Stimulated activated CD8-positive, alpha-beta memory T cell treated with anti-CD3 and anti-CD28 coated beads, Interleukin-12 subunit alpha, Interleukin-12 subunit beta, amount 100 ng/mL, for 24 hours (primary cell): Measurements from ENCODE around the gene RAP1GAP2.

Experiments used
- DNase-seq: peaks from one replicate; pipeline ENCODE4 v3.0.0-alpha.2; 2020; ENCODE audit errors: extremely low read depth

RAP1GAP2 gene

GRCh38 chr17:2786176-2786881 is 9.9 kb upstream of the RAP1GAP2 start:
- DNase-seq = peak; percentile 65

- DNase-seq = no peak
Observed at GRCh38 chr17:2789700-2790099, 6.5 kb upstream of the RAP1GAP2 start.

DNA sequence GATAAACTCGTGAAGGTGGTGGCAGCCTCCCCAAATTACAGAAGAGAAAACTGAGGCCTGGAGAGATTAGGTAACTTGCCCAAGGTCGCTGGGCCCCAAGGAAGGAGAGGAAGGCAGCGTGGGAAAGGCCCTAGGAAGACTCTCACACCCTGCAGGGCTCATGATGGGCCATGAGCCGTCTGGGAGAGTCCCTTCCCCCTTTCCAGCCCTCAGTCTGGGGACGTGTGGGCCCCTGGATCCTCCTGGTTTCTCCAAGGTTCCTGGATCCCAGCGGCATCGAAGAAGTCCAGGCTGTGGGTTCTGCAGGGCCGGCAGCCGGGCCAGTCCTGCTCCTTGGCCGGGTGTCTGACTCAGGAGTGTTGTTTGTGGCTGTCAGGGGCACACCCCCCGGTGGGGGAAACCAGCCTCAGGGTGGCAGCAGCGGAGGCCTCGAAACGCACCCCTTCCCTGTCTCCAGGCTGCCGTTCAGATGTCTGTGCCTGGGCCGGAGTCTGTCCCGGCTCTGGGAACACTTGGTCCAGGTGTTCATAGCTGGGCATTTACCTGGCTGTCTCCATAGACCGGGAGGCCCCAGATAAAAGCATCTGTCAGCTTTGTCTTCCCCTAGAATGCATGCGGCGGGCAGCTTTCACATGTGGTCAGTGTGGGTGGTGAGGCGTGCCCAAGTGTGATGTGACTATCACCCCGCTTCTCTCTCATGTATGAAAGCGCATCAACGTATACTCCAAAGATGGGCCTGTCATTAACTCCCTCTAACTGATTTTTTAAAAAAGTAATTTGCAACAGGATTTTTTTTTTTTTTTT is 3.7 kb upstream of the RAP1GAP2 start:
- DNase-seq = peak; percentile 51

DNA sequence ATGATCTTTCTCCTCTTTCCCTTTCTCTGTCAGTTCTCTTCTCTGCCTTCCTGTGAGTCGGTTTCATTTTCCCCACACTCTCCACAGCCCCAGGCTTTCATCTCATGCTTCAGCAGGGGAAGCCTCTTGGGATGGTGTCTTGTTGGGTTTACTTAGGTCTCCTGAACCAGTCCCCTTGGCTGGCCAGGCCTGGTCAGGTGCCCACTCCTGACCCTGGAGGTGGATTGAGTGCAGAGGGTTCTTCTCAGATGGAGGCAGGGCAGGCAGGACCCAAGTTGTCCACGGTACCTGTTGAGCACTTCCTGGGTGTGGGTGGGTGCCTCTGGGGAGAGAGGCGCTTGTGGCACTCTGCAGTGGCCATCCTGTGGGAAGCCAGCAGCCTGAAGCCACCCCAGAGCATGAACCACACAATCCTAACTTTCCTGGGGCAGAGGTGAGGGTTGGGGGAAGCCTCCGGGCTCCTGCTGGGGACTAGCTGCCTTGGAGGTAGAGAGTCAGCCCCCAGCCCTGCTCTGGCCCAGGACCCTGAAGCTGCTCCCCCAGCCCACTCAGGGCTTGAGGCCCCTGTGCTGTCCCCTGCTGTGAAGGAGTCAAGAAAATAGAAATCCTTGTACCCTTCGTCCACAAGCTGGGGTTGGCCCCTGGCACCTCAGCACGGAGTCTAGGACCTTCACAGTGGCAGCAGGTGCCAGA is 2.0 kb upstream of the RAP1GAP2 start:
- DNase-seq = no peak

DNA sequence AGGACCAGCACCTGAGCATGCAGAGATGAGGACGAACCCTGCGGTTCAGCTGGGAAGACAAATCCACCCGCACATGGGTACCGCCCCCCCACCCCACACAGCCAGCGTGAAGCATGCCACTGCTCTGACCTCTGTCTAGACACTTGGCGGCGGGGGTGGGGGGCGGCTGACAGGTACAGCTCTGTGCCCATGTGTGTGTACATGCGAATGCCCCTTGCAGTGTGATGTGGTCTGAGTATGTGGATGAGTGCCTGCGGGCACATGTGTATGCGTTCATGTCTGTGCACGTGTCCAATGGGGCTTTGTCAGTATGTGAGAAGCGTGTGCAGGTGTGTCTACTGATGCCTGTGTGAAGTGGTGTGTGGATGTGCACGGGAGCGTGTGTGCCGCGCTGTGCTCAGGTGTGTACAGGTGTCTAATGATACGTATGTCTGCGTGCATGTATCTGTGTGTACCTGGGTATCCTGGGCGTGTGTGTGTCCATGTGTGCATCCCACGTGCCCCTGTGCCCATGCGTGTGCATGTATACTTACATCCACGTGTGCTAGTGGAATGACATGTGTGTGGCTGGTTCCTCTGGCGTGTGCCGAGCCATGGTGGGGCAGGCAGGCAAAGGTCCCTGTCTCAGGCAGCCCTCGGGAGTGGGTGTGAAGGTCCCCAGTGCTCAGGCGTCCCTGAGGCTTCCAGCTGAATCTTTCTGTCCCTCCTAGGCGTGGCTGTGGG is 636 bp upstream of the RAP1GAP2 start:
- DNase-seq = no peak

- no peak for DNase-seq
Observed at GRCh38 chr17:2797226-2797625, 988 bp downstream of the RAP1GAP2 start.

GRCh38 chr17:2797637-2798036 is 1.4 kb downstream of the RAP1GAP2 start:
- no peak for DNase-seq

DNA sequence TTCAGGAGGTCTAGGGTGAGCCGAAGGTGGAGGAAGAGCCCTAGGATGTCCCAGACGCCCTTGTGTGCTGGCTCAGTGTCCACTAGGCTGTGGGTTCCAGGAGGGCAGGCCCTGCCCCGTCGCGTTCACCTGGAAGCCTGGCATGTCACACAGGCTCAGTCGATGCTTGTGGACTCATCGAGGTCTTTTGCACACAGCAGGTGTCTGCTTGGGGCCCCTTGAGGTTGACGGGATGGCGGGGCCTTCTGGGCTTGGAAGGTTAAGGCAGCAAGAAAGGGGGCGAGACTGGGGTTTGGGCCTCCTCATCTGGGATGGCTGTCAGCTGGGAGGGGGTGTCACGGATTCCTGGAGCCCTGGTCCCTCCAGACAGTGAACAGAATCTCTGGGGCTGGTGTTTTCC is 1.9 kb downstream of the RAP1GAP2 start:
- DNase-seq = no peak

DNA sequence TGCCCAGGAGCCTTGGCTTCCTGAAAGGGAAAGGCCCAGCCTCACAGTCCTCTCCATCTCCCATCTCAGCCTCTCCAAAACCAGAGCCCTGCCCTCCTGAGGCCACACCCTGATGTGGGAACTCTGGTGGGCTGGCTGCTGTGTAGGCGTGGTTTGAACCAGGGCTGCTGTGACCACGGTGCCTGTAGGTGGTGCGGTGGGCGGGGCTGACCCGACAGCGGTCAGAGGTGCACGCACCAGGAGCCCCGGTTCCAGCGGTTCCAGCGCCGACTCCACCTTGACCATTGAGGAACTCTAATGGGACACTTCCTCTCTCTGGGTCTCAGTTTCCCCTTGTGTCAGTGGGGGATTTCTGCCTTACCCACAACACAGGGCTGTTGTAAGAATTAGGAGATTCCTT is 2.4 kb downstream of the RAP1GAP2 start:
- DNase-seq = no peak

DNA sequence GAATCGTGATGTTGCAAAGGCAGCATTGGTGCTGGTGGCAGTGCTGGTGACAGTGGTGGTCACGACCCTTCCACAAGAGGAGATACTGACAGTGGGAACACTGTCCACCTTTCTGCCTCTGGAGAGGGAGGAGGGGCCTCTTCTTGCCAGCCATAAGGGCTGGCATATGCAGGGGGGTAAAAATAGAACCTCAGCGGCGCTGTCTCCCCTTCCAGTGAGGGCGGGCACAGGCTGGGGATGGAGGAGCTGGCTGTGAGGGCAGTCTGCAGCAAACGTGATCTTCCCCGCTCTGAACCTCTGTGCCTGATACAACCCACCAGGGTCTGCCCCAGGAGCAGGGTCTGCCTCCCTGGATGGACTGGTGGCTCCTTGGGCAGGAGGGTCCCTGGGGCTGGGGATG is 3.4 kb downstream of the RAP1GAP2 start:
- DNase-seq = no peak

DNA sequence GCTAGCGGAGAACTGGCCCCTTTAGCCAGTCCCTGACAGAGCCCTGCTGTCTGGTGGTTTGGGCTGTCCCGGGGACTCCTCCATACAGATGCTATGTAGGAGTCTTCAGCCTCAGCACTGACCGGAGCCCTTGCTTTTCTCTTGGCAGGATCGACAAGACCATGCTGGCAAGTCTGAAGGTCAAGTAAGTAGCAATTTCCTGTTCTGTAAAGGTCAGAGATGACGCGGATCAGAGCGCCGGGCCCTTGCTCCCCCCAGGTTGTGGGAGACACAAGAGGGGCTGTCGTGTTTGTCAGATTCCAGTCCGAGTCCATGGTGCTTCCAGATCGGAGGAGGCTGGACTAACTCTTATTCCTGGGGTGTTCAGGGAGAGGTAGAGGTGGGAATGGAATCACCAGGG is 4.1 kb downstream of the RAP1GAP2 start:
- no peak for DNase-seq

GRCh38 chr17:2801841-2802240 is 5.6 kb downstream of the RAP1GAP2 start:
- no peak for DNase-seq

DNA sequence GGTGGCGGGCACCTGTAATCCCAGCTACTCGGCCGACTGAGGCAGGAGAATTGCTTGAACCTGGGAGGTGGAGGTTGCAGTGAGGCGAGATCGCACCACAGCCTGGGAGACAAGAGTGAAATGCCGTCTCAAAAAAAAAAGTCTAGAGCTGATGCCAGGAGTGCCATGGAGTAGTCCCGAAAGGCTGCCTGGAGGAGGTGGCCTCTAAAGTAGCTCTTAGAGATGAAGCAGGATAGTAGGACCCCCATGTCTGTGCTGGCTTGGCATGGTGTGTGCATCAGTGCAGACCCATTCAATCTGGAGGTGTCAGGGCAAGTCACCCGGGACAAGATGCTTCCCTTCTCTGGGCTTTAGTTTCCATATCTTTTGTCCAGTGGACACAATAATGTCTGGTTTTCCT is 6.3 kb downstream of the RAP1GAP2 start:
- DNase-seq = no peak

GRCh38 chr17:2803386-2803785 is 7.1 kb downstream of the RAP1GAP2 start:
- DNase-seq = no peak

GRCh38 chr17:2803971-2804370 is 7.7 kb downstream of the RAP1GAP2 start:
- DNase-seq = no peak

- DNase-seq = no peak
Observed at GRCh38 chr17:2804912-2805311, 8.7 kb downstream of the RAP1GAP2 start.

- no peak for DNase-seq
Observed at GRCh38 chr17:2805961-2806360, 9.7 kb downstream of the RAP1GAP2 start.

- DNase-seq = no peak
Observed at GRCh38 chr17:2808367-2809335, 12.4 kb downstream of the RAP1GAP2 start.

DNA sequence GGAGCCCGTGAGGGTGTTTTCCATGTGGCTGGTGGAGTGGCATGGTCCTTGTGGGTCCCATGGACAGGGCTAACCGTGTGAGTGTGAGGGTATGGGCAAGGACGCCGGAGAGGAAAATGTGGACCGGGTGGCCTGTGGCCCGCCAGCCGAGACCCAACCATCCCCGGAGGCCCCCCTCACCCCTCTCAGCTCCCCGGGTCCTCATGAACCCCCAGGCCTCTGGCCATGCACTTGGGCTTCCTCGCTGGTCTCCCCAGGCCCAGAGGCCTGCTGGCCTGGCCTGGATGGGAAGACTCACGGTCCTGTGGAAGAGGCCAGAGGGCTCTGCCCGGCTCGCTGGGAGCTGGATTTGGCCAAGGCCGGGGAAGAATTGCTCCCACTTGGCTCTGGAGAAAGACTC is 13.1 kb downstream of the RAP1GAP2 start:
- no peak for DNase-seq

DNA sequence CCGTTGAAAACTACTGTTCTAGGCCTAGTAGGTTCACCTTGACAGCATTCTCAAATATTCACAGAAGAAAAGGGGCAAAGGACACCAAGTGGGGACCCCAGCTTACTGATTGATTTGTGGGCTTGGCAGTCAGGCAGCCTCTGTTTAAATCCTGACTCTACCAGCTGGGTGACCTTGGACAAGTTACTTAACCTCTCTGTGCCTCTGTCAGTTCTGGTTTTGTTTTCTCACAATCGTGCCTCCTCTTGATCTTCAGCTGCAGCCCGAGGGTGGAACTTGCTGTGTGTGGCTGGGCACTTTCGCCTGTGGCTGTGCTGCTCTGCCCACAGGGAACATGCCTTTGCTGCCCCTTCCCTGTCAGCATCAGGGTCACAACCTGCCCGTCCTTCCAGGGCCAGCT is 17.8 kb downstream of the RAP1GAP2 start:
- DNase-seq = no peak
